ENCODE data around the gene RPL7A.

GRCh38 chr9:133367221-133367620 lies 19.2 kb downstream of the RPL7A start:
- TF ChIP-seq, protein P1, sequence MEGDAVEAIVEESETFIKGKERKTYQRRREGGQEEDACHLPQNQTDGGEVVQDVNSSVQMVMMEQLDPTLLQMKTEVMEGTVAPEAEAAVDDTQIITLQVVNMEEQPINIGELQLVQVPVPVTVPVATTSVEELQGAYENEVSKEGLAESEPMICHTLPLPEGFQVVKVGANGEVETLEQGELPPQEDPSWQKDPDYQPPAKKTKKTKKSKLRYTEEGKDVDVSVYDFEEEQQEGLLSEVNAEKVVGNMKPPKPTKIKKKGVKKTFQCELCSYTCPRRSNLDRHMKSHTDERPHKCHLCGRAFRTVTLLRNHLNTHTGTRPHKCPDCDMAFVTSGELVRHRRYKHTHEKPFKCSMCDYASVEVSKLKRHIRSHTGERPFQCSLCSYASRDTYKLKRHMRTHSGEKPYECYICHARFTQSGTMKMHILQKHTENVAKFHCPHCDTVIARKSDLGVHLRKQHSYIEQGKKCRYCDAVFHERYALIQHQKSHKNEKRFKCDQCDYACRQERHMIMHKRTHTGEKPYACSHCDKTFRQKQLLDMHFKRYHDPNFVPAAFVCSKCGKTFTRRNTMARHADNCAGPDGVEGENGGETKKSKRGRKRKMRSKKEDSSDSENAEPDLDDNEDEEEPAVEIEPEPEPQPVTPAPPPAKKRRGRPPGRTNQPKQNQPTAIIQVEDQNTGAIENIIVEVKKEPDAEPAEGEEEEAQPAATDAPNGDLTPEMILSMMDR (conservative IDR thresholded peaks at IDR 0.05; ENCODE audit: low read length), result no peak
- TF ChIP-seq EZH2phosphoT487 (IDR thresholded peaks at IDR 0.05; ENCODE audit: borderline replicate concordance), result no peak
